GF-D8 (cell line): Measurements from ENCODE around the gene LYZL2.
A peak's percentile ranks its signal among the peaks of the same experiment; 100 is the strongest.
"Not testable (repeated sequence)": the region's sequence is repeated elsewhere in the genome, so short reads cannot be mapped to it uniquely, and the experiment has no call there.

ENCODE experiments used
- DNase-seq: peaks from one replicate; lab custom pipeline; 2025; lab: John Stamatoyannopoulos, UW

Gene LYZL2

DNA sequence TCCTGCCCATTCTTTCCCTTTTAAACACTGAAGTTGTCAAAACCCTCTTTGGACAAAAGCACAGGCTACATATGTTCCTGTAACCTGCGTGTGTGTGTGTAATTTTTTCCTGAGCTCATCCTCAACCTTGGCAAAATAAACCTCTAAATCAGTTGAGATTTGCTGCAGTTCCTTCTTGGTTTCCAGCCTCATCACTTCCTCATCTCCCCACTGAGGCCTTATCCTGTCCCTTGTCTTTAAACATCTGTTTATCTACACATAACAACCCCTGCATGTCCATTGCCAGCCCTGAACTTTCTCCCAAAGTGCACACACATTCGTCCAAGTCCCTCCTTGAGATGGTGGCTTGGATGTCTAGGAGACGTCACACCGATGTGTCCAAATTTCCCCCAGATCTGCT, 35.5 kb downstream of the LYZL2 start:
- DNase-seq = no peak

GRCh38 chr10:30592770-30593169, 36.8 kb downstream of the LYZL2 start:
- not testable (repeated sequence) for DNase-seq

GRCh38 chr10:30591249-30591670, 38.3 kb downstream of the LYZL2 start:
- no peak for DNase-seq

DNA sequence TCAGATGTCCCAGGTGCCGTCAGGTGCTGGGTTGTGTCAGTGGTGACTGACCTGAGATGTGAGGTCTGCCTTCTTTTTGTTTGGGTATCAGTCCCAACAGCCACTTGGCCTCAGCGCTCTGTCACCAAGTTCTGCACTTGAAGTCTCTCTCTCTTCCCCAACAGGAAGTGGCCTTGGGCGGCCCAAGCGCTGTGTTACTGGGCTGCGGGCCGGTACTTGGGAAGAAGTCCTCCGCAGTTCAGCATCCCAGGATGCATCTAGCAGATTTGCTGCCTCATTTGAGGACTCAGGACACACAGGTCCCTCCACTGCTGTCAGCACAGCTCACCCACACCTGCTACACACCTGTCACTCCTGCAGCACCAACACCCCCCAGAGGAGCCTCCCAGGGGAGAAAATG, 40.1 kb downstream of the LYZL2 start:
- no peak for DNase-seq

DNA sequence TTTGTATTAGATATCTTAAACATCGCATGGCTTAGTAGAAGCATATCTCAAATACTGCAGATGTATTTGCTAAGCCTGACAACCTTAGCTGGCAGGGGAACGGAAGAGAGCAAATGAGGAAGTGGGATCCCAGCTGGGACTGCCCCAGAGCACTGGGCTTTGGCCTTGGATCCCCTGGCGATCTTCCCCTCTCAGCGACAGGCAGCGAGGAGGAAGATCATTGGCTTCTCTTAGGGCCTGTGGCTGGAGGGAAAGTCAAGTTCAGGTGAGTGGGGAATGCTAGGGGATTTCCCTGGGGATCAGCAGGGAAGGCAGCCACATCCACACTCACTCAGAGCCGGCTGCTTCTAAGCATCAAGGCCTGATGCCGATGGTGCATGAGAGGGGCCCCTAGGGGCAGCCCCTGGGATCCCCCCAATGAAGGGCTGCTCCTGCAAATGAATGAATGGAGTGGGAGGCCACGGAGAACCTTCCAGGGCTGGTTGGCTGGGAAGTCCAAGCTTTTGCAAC, 42.0 kb downstream of the LYZL2 start:
- DNase-seq = peak; percentile 68

- DNase-seq = no peak
Observed at GRCh38 chr10:30586828-30587227, 42.7 kb downstream of the LYZL2 start.

DNA sequence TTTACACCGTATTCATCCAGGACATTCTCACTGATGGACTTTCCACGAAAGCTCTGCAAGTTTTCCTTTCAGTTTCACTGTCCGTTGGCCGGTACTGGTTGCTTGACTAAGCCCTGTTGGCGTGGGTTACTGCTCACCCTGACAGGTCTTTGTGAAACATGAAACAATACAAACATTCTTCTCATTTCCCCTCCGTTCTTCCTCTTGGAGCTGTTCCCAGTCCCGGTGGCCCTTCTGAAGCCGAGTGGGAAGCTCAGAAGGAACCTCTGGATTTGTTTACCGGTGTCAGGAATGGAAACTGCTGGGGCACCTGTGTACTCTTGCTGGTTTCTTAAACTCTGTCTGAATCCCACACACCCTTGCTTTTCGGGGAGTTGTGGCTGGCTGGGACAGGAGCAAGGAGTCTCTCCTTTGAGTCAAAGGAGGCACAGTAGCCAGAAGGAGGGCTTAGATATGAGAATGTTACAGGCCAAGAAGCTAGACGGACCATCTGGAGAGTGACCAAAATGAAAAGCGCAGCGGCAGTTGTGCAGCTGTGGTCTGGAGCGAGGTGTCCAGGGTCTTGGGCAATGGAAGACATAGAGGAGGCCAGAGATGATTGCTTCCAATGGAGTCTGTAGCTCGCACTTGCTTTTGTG, 45.7 kb downstream of the LYZL2 start:
- no peak for DNase-seq

GRCh38 chr10:30581779-30582380, 47.7 kb downstream of the LYZL2 start:
- no peak for DNase-seq

- DNase-seq = no peak
Observed at GRCh38 chr10:30580676-30581075, 48.9 kb downstream of the LYZL2 start.

DNA sequence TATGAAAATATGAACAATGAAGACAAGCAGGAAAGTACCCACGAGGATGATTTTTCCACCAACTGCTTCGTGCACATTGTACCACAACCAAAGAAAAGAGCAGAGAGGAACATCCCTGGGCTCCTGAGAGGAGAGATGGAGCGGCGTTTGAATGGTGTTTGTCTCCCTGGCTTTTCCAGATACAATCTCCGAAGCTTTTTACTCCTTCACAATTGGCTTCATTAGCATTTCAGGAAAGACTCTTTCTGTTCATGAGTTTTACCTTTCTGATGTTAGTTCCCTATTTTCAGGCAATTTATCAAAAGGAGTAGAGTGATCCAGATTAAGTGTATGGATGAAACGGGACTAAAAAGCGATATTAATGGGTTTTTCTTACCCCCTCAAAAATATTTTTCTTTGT, 49.3 kb downstream of the LYZL2 start:
- no peak for DNase-seq

DNA sequence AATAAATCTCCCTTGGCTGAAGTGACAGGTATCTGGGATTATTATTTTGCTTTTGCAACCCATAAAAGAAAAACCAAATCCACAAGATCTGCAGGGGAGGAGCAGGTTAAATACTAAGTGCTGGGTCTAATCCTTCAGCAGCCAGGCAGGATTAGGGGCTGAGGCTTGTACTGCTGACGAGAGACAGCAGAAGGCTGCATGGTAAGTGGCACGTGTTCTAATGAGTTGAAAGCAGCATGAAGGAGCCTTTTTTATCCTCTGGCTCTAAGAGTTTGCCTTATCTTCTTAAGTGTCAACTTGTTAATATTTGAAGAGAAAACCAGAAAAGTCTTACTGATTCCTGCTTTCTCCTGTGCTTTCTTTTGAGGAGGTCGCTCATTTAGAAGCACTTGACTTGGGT, 50.0 kb downstream of the LYZL2 start:
- no peak for DNase-seq

DNA sequence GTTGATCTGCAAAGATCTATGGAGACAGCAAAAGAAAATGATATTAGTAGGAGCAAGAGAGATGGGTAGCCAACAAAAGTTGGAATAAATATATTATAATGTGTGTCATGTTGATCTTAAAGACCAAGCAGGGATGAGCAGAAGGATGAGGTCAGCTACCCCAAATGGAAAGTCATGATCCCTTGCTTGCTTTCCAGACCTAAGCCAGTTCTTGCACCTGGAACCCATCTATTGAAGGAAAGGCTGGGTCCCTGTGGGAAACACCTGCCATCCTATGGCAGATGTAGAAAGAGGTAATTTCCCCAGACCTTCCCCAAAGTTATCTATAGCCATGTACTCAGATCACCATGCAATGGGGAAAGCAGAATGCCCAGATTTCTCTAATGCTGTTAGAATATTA, 52.5 kb downstream of the LYZL2 start:
- DNase-seq = no peak

- DNase-seq = no peak
Observed at GRCh38 chr10:30576641-30577040, 52.9 kb downstream of the LYZL2 start.

DNA sequence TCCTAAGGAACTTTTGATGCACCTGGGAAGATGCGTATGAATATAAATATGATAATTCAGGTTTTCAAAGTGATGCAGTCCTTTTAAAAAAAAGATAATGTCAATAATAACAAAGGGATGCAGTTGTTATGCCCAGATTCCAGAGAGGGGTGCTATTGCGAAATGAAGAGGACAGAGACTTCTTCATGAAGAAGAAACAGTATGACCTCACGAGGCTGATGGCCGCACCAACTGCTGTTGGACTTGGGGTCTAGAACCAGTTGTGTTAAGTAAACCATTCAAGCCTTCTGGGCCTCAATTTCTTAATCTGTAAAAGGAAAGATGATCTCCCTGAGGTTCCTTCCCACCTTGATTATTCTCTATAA, 55.1 kb downstream of the LYZL2 start:
- no peak for DNase-seq

GRCh38 chr10:30573721-30574431, 55.7 kb downstream of the LYZL2 start:
- no peak for DNase-seq

GRCh38 chr10:30565449-30565848, 64.1 kb downstream of the LYZL2 start:
- no peak for DNase-seq

DNA sequence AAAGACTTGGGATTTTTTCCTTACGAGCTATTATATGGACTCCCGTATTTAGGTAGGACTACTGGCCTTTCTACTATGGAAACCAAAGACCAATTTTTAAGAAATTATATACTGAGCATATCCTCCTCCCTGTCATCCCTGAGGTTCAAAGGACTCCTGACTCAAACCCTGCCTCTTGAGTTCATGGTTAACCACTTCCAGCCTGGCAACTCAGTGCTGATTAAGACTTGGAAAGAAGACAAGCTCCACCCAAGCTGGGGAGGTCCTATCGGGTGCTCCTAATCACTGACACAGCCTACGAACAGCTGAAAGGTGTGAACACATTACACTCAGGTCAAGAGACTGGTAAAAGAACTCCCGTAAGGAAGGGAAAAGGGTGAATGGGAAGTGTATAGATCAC, 66.8 kb downstream of the LYZL2 start:
- no peak for DNase-seq
